Pancreas (tissue), 10 donors: ENCODE measurements around the gene VEGFC. TPM values are rescaled to one million over a fixed set of nuclear protein-coding genes. Genes with fewer than 3 reads are reported as not detected.

ENCODE experiments used
- ATAC-seq, 4 donors: fragments of 200-7000 bp; cut with Tn5 transposase; one replicate each; pipeline versions ENCODE4 v1.8.0 to v1.9.1; 2020; ENCODE audit warnings: mild to moderate bottlenecking in 4 of 4, moderate library complexity in 4 of 4
- DNase-seq, 6 donors: peaks; one replicate each; pipeline ENCODE4 v3.0.0-alpha.2; 2020
- FAIRE-seq: peaks from 2 replicates; lab custom pipeline; 2012; peaks lifted over from hg19 to GRCh38; lab: Jason Lieb, UNC
- H3K27ac ChIP-seq, 4 donors: fragments of 200-600 bp; sonication (generic); 1 replicate in 3 of 4; 2 replicates in 1 of 4; pipeline versions ENCODE4 v1.5.0 to v1.8.0; 2020
- H3K27me3 ChIP-seq, 4 donors: fragments of 200-600 bp; one replicate each; pipeline ENCODE4 v1.8.0; 2021
- H3K36me3 ChIP-seq, 3 donors: fragments of 200-600 bp; sonication (generic) in 1 of 3; one replicate each; pipeline versions ENCODE4 v1.5.0 to v1.8.0; 2020 to 2021
- H3K4me1 ChIP-seq, 3 donors: fragments of 200-600 bp; one replicate each; pipeline ENCODE4 v1.8.0; 2021
- H3K4me3 ChIP-seq, 4 donors: fragments of 200-600 bp; sonication (generic) in 2 of 4; one replicate each; pipeline versions ENCODE4 v1.5.0 to v1.8.0; 2020 to 2021
- H3K9me3 ChIP-seq, 4 donors: fragments of 200-600 bp; one replicate each; pipeline ENCODE4 v1.8.0; 2021
- CTCF ChIP-seq, 4 donors: fragments of 200-600 bp; sonication (generic) in 3 of 4; IDR thresholded peaks; one replicate each; pipeline versions ENCODE4 v1.5.0 to v1.8.0; 2021; ENCODE audit warnings: antibody characterized with exemption in 4 of 4
- WGBS, 2 donors: extraction: QIAGEN DNeasy Blood & Tissue Kit; methylation state at CpG; one replicate each; pipeline ENCODE4 v1.1.7; 2013; 5-methylcytosine and 5-hydroxymethylcytosine counted together
- intact Hi-C, 3 donors: fragments of 100-400 bp; cut with DNase I; formaldehyde crosslinking; loops; one replicate each; pipeline versions ENCODE4 v1.11.1 to v1.14.2; 2022
- polyA plus RNA-seq, 2 donors: library from polyadenylated mRNA; stranded (reverse); fragments of 200-250 nt; gene quantifications; one replicate each; pipeline ENCODE4 v1.2.3, GENCODE V29; 2013
- total RNA-seq, 6 donors: library from RNA; stranded (reverse); fragmentation: NEBNext Ultra II Directional in 4 of 6; extraction: Animal tissue kit (Norgen Biotek cat#: 25700) in 4 of 6; gene quantifications; one replicate each; pipeline versions ENCODE4 v1.2.1 to v1.2.4, GENCODE V29; 2021 to 2023
- donor health status: healthy with polysubstance abuse.
- donor health status: DM: no; HTN: no; CAD: no; lungs with moderate emphysema.
- donor health status: DM: no; HTN: no; CAD: no.
- donor health status: control.
- donor health status: control.
- donor health status: Bipolar disorder and iron deficiency.
- donor health status: DM: yes; HTN: yes; CAD: no.
- donor health status: DM: no; HTN: no; CAD: no.
- donor health status: DM: no; HTN: no; CAD: no.
- donor health status: DM: yes; HTN: yes; CAD: no.

VEGFC gene
- total and polyA plus RNA-seq, 8 donors: 0.67 to 3.3 (median 1.1) TPM

DNA sequence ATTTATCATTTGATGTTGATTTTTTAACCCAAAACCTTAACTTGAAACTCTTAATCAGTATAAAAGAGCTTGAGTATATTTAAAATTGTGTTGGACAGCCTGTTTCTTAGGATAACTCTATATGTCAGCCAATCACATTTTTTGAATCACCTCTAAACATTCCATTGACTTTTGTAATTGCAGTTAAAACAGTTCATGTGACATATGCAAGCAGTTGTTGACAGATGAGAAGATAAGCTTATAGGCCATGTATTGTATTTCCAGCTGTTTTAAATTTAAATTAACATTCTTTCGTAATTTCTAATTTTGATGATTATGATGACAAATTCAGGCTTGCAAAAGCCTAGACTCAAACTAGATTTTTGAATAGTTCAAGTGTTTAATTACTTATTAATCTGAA is 17.4 kb downstream of the VEGFC start:
- no peak for ATAC-seq
- intact Hi-C loops: no loop called here
- TF ChIP-seq CTCF (IDR thresholded peaks at IDR 0.05): no peak
- no peak overlapping the region for H3K27ac ChIP-seq
- H3K4me3 ChIP-seq: no peak overlapping the region
- FAIRE-seq: no peak
- DNase-seq: no peak
- WGBS, 2 donors: 66 to 69% methylated on average over 1 of the region's 1 CpG
- H3K4me1 ChIP-seq: no peaks in the 10 kb centered on the region
- no peaks in the 10 kb centered on the region for H3K36me3 ChIP-seq
- no peaks in the 10 kb centered on the region for H3K27me3 ChIP-seq
- H3K9me3 ChIP-seq: no peaks in the 10 kb centered on the region

GRCh38 chr4:176774852-176775251 is 17.9 kb downstream of the VEGFC start:
- FAIRE-seq (no peak), DNase-seq (no peak), ATAC-seq (no peak)
- 37 to 42% methylated on average over 4 of the region's 4 CpGs for WGBS, 2 donors
- no peak for TF ChIP-seq CTCF (IDR thresholded peaks at IDR 0.05)
- no peaks in the 10 kb centered on the region for H3K9me3 ChIP-seq
- no peaks in the 10 kb centered on the region for H3K4me1 ChIP-seq
- no peak overlapping the region for H3K27ac ChIP-seq
- no peaks in the 10 kb centered on the region for H3K36me3 ChIP-seq
- intact Hi-C loops: no loop called here
- no peaks in the 10 kb centered on the region for H3K27me3 ChIP-seq
- H3K4me3 ChIP-seq: no peak overlapping the region

- Histone ChIP-seq H3K27ac (no peak overlapping the region), H3K36me3 (no peaks in the 10 kb centered on the region), H3K27me3 (no peaks in the 10 kb centered on the region), H3K4me3 (no peak overlapping the region), H3K4me1 (no peaks in the 10 kb centered on the region), H3K9me3 (no peaks in the 10 kb centered on the region)
- DNase-seq (no peak), FAIRE-seq (no peak), ATAC-seq (peak in 1 of 4 donors; percentile 27)
- WGBS, 2 donors: 53 to 75% methylated on average over 2 of the region's 2 CpGs
- TF ChIP-seq CTCF (IDR thresholded peaks at IDR 0.05): no peak
- intact Hi-C loops: no loop called here
Observed at GRCh38 chr4:176769514-176769913, 23.2 kb downstream of the VEGFC start.

- H3K27ac ChIP-seq: no peak overlapping the region
- ATAC-seq (no peak), FAIRE-seq (no peak)
Observed at GRCh38 chr4:176767183-176767582, 25.5 kb downstream of the VEGFC start.

More at GRCh38 chr4:176767183-176767582, 25.5 kb downstream of the VEGFC start:
- no peaks in the 10 kb centered on the region for H3K4me1 ChIP-seq
- no peak for DNase-seq
- H3K9me3 ChIP-seq: no peaks in the 10 kb centered on the region
- 82 to 91% methylated on average over 1 of the region's 1 CpG for WGBS, 2 donors
- no peak overlapping the region for H3K4me3 ChIP-seq
- no peak for TF ChIP-seq CTCF (IDR thresholded peaks at IDR 0.05)
- H3K36me3 ChIP-seq: no peaks in the 10 kb centered on the region
- no peaks in the 10 kb centered on the region for H3K27me3 ChIP-seq
- intact Hi-C loops: no loop called here
